ENCODE measurements around the gene CHCHD3.

The CHCHD3 gene

DNA sequence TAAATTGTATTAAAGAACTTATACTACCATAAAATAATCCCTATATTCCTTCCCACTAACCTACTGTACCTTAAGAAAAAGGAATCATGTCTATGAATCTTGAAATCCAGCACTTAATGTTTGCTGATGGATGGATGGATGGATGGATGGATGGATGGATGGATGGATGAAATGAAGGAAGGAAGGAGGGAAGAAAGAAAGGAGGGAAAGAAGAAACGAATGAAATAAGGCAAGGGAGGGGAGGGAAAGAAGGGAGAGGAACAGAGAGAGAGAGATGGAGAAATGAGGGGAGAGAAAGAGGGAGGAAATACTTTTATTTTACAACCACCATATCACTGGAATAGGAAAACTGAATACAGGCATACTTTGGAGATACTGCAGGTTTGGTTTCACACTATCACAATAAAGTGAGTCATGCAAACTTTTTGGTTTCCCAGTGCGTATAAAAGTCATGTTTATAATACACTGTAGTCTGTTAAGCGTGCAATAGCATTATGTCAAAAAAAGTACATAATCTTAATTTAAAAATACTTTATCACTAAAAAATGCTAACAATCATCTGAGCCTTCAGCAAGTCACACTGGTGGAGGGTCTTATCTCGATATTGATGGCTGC lies 219.8 kb downstream of the CHCHD3 start (continued):
- TF ChIP-seq, protein P1, sequence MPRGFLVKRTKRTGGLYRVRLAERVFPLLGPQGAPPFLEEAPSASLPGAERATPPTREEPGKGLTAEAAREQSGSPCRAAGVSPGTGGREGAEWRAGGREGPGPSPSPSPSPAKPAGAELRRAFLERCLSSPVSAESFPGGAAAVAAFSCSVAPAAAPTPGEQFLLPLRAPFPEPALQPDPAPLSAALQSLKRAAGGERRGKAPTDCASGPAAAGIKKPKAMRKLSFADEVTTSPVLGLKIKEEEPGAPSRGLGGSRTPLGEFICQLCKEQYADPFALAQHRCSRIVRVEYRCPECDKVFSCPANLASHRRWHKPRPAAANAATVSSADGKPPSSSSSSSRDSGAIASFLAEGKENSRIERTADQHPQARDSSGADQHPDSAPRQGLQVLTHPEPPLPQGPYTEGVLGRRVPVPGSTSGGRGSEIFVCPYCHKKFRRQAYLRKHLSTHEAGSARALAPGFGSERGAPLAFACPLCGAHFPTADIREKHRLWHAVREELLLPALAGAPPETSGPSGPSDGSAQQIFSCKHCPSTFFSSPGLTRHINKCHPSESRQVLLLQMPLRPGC (tag by site-specific recombination; IDR thresholded peaks at IDR 0.05), result no peak
- TF ChIP-seq PRDM1 (tag by site-specific recombination; IDR thresholded peaks at IDR 0.05), result peak; percentile 23; the same call in 1 of the 2 replicates

DNA sequence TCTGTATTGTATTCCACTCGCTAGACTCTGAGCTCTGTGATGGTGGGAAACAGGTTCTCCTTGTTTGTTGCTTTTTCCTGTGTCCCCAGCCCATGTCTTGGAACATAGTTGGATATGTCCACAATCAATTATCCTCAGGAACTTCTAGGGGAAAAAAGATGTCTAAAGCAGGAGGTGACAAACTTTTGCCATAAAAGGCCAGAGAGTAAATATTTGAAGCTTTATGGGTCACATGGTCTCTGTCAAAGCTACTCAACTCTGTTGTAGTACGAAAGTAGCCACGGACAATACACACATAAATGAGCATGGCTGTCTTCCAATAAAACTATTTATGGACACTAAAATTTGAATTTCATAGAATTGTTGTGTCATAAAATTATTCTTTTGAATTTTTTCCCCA lies 220.5 kb downstream of the CHCHD3 start:
- no peaks in the 10 kb centered on the region for H3K36me3 ChIP-seq (ENCODE audit: control insufficient read depth in 2 of 2, insufficient read depth in 1 of 2, low read length in 2 of 2)
- H3K27ac ChIP-seq (ENCODE audit: extremely low read depth, low read depth, low read length), result no peak overlapping the region
- no peaks in the 10 kb centered on the region for H3K9me3 ChIP-seq (ENCODE audit: control insufficient read depth, insufficient read depth, low read depth, low read length)
- no peak overlapping the region for H3K4me3 ChIP-seq (ENCODE audit: low read depth, low read length)
- POLR2A ChIA-PET, result no interaction called here
- peaks cover 3% of the 10 kb centered on the region; the same call in 1 of the 2 replicates for H3K4me1 ChIP-seq (ENCODE audit: control insufficient read depth, insufficient read depth, low read length)
- TF ChIP-seq, protein P2, sequence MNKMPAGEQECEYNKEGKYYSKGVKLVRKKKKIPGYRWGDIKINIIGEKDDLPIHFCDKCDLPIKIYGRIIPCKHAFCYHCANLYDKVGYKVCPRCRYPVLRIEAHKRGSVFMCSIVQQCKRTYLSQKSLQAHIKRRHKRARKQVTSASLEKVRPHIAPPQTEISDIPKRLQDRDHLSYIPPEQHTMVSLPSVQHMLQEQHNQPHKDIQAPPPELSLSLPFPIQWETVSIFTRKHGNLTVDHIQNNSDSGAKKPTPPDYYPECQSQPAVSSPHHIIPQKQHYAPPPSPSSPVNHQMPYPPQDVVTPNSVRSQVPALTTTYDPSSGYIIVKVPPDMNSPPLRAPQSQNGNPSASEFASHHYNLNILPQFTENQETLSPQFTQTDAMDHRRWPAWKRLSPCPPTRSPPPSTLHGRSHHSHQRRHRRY (tag by site-specific recombination; IDR thresholded peaks at IDR 0.05), result no peak
- CTCF ChIA-PET, result no interaction called here

DNA sequence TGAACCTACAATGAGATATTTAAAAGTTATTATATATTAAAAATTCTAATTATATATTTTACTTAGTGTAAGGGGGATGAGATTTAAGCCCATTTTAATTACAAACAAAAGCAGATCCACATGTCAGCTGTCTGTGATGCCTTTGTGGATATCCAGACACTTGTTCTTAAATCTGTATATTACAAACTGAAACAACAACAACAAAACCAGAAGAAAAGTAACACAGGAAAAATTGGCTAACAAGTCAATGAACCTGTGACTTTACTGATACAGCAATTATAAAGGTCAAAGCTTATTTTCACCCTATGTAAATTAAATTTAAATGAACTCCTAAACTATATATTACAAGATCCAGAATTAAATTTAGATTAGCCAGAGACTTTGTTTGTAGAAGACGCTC lies 222.7 kb downstream of the CHCHD3 start:
- H3K27ac ChIP-seq (ENCODE audit: extremely low read depth, low read depth, low read length), result no peak overlapping the region
- TF ChIP-seq ZNF202 (tag by site-specific recombination; IDR thresholded peaks at IDR 0.05; ENCODE audit: borderline replicate concordance) (no peak), ZIC2 (tag by site-specific recombination; IDR thresholded peaks at IDR 0.05) (no peak), ZNF776 (tag by site-specific recombination; IDR thresholded peaks at IDR 0.05; ENCODE audit: borderline replicate concordance) (no peak), ZNF600 (tag by site-specific recombination; IDR thresholded peaks at IDR 0.05) (no peak), ZFP69B (tag by site-specific recombination; IDR thresholded peaks at IDR 0.05) (no peak), KLF16 (tag by site-specific recombination; IDR thresholded peaks at IDR 0.05) (no peak), ZNF837 (tag by site-specific recombination; IDR thresholded peaks at IDR 0.05) (no peak), KLF9 (tag by site-specific recombination; IDR thresholded peaks at IDR 0.05; ENCODE audit: low read depth) (no peak), ZNF660 (tag by site-specific recombination; IDR thresholded peaks at IDR 0.05) (no peak)
- TF ChIP-seq, protein P3, sequence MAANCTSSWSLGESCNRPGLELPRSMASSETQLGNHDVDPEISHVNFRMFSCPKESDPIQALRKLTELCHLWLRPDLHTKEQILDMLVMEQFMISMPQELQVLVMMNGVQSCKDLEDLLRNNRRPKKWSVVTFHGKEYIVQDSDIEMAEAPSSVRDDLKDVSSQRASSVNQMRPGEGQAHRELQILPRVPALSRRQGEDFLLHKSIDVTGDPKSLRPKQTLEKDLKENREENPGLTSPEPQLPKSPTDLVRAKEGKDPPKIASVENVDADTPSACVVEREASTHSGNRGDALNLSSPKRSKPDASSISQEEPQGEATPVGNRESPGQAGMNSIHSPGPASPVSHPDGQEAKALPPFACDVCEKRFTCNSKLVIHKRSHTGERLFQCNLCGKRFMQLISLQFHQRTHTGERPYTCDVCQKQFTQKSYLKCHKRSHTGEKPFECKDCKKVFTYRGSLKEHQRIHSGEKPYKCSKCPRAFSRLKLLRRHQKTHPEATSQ (tag by site-specific recombination; IDR thresholded peaks at IDR 0.05), result no peak
- TF ChIP-seq, protein P4, sequence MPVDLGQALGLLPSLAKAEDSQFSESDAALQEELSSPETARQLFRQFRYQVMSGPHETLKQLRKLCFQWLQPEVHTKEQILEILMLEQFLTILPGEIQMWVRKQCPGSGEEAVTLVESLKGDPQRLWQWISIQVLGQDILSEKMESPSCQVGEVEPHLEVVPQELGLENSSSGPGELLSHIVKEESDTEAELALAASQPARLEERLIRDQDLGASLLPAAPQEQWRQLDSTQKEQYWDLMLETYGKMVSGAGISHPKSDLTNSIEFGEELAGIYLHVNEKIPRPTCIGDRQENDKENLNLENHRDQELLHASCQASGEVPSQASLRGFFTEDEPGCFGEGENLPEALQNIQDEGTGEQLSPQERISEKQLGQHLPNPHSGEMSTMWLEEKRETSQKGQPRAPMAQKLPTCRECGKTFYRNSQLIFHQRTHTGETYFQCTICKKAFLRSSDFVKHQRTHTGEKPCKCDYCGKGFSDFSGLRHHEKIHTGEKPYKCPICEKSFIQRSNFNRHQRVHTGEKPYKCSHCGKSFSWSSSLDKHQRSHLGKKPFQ (tag by site-specific recombination; IDR thresholded peaks at IDR 0.05), result no peak
- H3K4me3 ChIP-seq (ENCODE audit: low read depth, low read length), result no peak overlapping the region
- H3K9me3 ChIP-seq (ENCODE audit: control insufficient read depth, insufficient read depth, low read depth, low read length), result no peaks in the 10 kb centered on the region
- CTCF ChIA-PET, result no interaction called here
- H3K4me1 ChIP-seq (ENCODE audit: control insufficient read depth, insufficient read depth, low read length), result peaks cover 3% of the 10 kb centered on the region; the same call in 1 of the 2 replicates
- H3K36me3 ChIP-seq (ENCODE audit: control insufficient read depth in 2 of 2, insufficient read depth in 1 of 2, low read length in 2 of 2), result no peaks in the 10 kb centered on the region
- POLR2A ChIA-PET, result no interaction called here

DNA sequence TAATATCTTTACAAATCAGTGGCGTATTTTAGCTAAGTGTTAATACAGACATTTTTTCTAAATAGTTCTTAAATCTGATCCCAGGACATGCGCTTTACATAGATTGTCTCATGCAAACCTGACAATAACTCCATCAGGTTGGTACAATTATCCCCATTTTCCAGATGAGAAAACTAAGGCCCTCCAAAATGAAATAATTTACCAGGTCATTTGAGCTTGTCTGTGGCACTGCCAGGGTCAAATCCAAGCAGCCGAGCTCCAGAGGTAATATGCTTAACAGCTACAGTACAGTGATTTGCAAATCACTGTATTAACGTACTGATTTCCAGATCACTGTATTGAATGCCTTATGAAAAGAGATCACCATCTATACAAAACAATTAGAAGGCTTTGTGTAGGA lies 223.1 kb downstream of the CHCHD3 start:
- H3K27ac ChIP-seq (ENCODE audit: extremely low read depth, low read depth, low read length), result no peak overlapping the region
- no peak overlapping the region for H3K4me3 ChIP-seq (ENCODE audit: low read depth, low read length)
- no peaks in the 10 kb centered on the region for H3K36me3 ChIP-seq (ENCODE audit: control insufficient read depth in 2 of 2, insufficient read depth in 1 of 2, low read length in 2 of 2)
- POLR2A ChIA-PET, result no interaction called here
- no peaks in the 10 kb centered on the region for H3K9me3 ChIP-seq (ENCODE audit: control insufficient read depth, insufficient read depth, low read depth, low read length)
- H3K4me1 ChIP-seq (ENCODE audit: control insufficient read depth, insufficient read depth, low read length), result peaks cover 3% of the 10 kb centered on the region; the same call in 1 of the 2 replicates
- CTCF ChIA-PET, result interaction anchor here (0.6 kb wide), 1 partner anchor 11 kb away, joined by 3 read pairs; no protein-coding TSS in a partner anchor
- no peak for TF ChIP-seq MYNN (tag by site-specific recombination; IDR thresholded peaks at IDR 0.05; ENCODE audit: borderline replicate concordance)
- no peak for TF ChIP-seq KLF8 (tag by site-specific recombination; IDR thresholded peaks at IDR 0.05)
- TF ChIP-seq ZNF548 (tag by site-specific recombination; IDR thresholded peaks at IDR 0.05), result no peak
- TF ChIP-seq TRIM28 (IDR thresholded peaks at IDR 0.05; ENCODE audit: borderline replicate concordance, low read length), result no peak
- TF ChIP-seq, protein P5, sequence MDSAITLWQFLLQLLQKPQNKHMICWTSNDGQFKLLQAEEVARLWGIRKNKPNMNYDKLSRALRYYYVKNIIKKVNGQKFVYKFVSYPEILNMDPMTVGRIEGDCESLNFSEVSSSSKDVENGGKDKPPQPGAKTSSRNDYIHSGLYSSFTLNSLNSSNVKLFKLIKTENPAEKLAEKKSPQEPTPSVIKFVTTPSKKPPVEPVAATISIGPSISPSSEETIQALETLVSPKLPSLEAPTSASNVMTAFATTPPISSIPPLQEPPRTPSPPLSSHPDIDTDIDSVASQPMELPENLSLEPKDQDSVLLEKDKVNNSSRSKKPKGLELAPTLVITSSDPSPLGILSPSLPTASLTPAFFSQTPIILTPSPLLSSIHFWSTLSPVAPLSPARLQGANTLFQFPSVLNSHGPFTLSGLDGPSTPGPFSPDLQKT (IDR thresholded peaks at IDR 0.05; ENCODE audit: borderline replicate concordance, low read depth, low read length), result no peak
- no peak for TF ChIP-seq ZNF529 (tag by site-specific recombination; IDR thresholded peaks at IDR 0.05; ENCODE audit: insufficient replicate concordance)
- no peak for TF ChIP-seq ZNF37A (tag by site-specific recombination; IDR thresholded peaks at IDR 0.05)
- TF ChIP-seq ZNF555 (tag by site-specific recombination; conservative IDR thresholded peaks at IDR 0.05), result no peak
- TF ChIP-seq, protein P6, sequence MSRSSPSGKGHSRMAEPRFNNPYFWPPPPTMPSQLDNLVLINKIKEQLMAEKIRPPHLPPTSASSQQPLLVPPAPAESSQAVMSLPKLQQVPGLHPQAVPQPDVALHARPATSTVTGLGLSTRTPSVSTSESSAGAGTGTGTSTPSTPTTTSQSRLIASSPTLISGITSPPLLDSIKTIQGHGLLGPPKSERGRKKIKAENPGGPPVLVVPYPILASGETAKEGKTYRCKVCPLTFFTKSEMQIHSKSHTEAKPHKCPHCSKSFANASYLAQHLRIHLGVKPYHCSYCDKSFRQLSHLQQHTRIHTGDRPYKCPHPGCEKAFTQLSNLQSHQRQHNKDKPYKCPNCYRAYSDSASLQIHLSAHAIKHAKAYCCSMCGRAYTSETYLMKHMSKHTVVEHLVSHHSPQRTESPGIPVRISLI (tag by site-specific recombination; IDR thresholded peaks at IDR 0.05), result no peak
